HEK293T (cell line): ENCODE measurements around the gene F2.

ENCODE experiments used
- BHLHE40 ChIP-seq: fragments of 450-650 bp; IDR thresholded peaks from 2 replicates; pipeline ENCODE4 v1.6.1; 2016; ENCODE audit warnings: mild to moderate bottlenecking, moderate library complexity, borderline replicate concordance
- FOXA1 ChIP-seq: fragments of 450-650 bp; IDR thresholded peaks from 2 replicates; pipeline ENCODE4 v1.6.1; 2016; ENCODE audit warnings: mild to moderate bottlenecking
- FOXK2 ChIP-seq: fragments of 450-650 bp; IDR thresholded peaks from 2 replicates; pipeline ENCODE4 v1.6.1; 2016; ENCODE audit warnings: mild to moderate bottlenecking
- FOXM1 ChIP-seq: fragments of 450-650 bp; IDR thresholded peaks from 2 replicates; pipeline ENCODE4 v1.6.1; 2017; ENCODE audit warnings: mild to moderate bottlenecking, borderline replicate concordance
- L3MBTL2 ChIP-seq: fragments of 450-650 bp; conservative IDR thresholded peaks from 2 replicates; pipeline ENCODE4 v1.6.1; 2016; ENCODE audit warnings: mild to moderate bottlenecking
- SP1 ChIP-seq: fragments of 450-650 bp; IDR thresholded peaks from 2 replicates; pipeline ENCODE4 v1.6.1; 2017
- SUZ12 ChIP-seq: fragments of 450-650 bp; IDR thresholded peaks from 2 replicates; pipeline ENCODE4 v1.6.1; 2016; ENCODE audit warnings: mild to moderate bottlenecking
- TARDBP ChIP-seq: fragments of 450-650 bp; IDR thresholded peaks from 2 replicates; pipeline ENCODE4 v1.6.1; 2016
- ZNF384 ChIP-seq: fragments of 450-650 bp; IDR thresholded peaks from 2 replicates; pipeline ENCODE4 v1.6.1; 2016

GRCh38 chr11:46725338-46726205, 6.6 kb downstream of the F2 start:
- TF ChIP-seq BHLHE40 (no peak), FOXA1 (no peak), TARDBP (no peak), FOXK2 (no peak), SP1 (no peak), L3MBTL2 (no peak), SUZ12 (no peak), ZNF384 (no peak), FOXM1 (no peak)
